HT1080 (cell line): ENCODE measurements around the gene CA14. TPM values are rescaled to one million over a fixed set of nuclear protein-coding genes. Genes with fewer than 3 reads are reported as not detected.
"Not testable (repeated sequence)": the region's sequence is repeated elsewhere in the genome, so short reads cannot be mapped to it uniquely, and the experiment has no call there.

Experiments
- DNase-seq: peaks from one replicate; pipeline ENCODE4 v3.0.0-alpha.2; 2015; ENCODE audit warnings: low read depth
- total RNA-seq: library from RNA; depleted of rRNA; stranded (reverse); fragments of >200 nt; shearing (Covaris generic); gene quantifications from 2 replicates; pipeline ENCODE4 v1.2.3, GENCODE V29; 2014

CA14 gene
- total RNA-seq, 1 experiment from 2014 or later = not detected

- DNase-seq = peak; percentile 99
Measured at GRCh38 chr1:150235852-150236613, 21.5 kb upstream of the CA14 start, which contains the start of gene ANP32E. TSS of gene ANP32E (minus strand) at chr1:150236112. CDS start at chr1:150235786, 326 bp downstream.

- no peak for DNase-seq
Measured at GRCh38 chr1:150236614-150237100, 20.9 kb upstream of the CA14 start.

GRCh38 chr1:150237176-150237575, 20.4 kb upstream of the CA14 start:
- not testable (repeated sequence) for DNase-seq

GRCh38 chr1:150237746-150238145, 19.8 kb upstream of the CA14 start:
- no peak for DNase-seq

- no peak for DNase-seq
Measured at GRCh38 chr1:150243003-150243402, 14.6 kb upstream of the CA14 start.

GRCh38 chr1:150249936-150250335, 7.6 kb upstream of the CA14 start:
- DNase-seq = no peak

- no peak for DNase-seq
Measured at GRCh38 chr1:150256198-150256553, 1.4 kb upstream of the CA14 start.

GRCh38 chr1:150256554-150257341, 826 bp upstream of the CA14 start:
- no peak for DNase-seq

- no peak for DNase-seq
Measured at GRCh38 chr1:150259217-150259616, 1.6 kb downstream of the CA14 start.

- peak; percentile 39 for DNase-seq
Measured at GRCh38 chr1:150259758-150260669, 2.4 kb downstream of the CA14 start.

- no peak for DNase-seq
Measured at GRCh38 chr1:150261367-150261766, 3.8 kb downstream of the CA14 start.

- DNase-seq = no peak
Measured at GRCh38 chr1:150262388-150263320, 5.1 kb downstream of the CA14 start.

- no peak for DNase-seq
Measured at GRCh38 chr1:150263549-150263948, 6.0 kb downstream of the CA14 start.

GRCh38 chr1:150267896-150268295, 10.3 kb downstream of the CA14 start:
- no peak for DNase-seq

- no peak for DNase-seq
Measured at GRCh38 chr1:150268340-150268704, 10.7 kb downstream of the CA14 start.

- peak; percentile 94 for DNase-seq
Measured at GRCh38 chr1:150268705-150269403, 11.3 kb downstream of the CA14 start, which contains the start of gene APH1A. TSS of gene APH1A (minus strand) at chr1:150269016. CDS start at chr1:150268810, 206 bp downstream.

- DNase-seq = no peak
Measured at GRCh38 chr1:150269451-150269850, 11.9 kb downstream of the CA14 start.

GRCh38 chr1:150271291-150271959, 13.9 kb downstream of the CA14 start:
- no peak for DNase-seq

- peak; percentile 44 for DNase-seq
Measured at GRCh38 chr1:150273311-150273710, 15.7 kb downstream of the CA14 start.
